Measurements from ENCODE around the gene CAV1. TPM values are rescaled to one million over a fixed set of nuclear protein-coding genes. Genes with fewer than 3 reads are reported as not detected.

CAV1 gene
- total RNA-seq, 4 donors from 2014 or later = 52.2 to 73.8 (median 62.2) TPM

- Histone ChIP-seq H3K9me3 (no peaks in the 10 kb centered on the region), H3K4me3 (no peak overlapping the region), H3K27ac (peak overlapping the region; percentile 45 to 48 (median 47)), H3K36me3 (no peaks in the 10 kb centered on the region), H3K4me1 (peaks cover 0 to 44% (median 8%) of the 10 kb centered on the region in 4 donors), H3K27me3 (no peaks in the 10 kb centered on the region)
- no peak for TF ChIP-seq EP300 (IDR thresholded peaks at IDR 0.05; ENCODE audit: low read depth)
- TF ChIP-seq POLR2A (IDR thresholded peaks at IDR 0.05) = no peak
- TF ChIP-seq CTCF (IDR thresholded peaks at IDR 0.05) = no peak
- no peak for TF ChIP-seq POLR2AphosphoS5 (IDR thresholded peaks at IDR 0.05)
- intact Hi-C loops (cut with DNase I; ENCODE audit: low total_unique reads) = no loop called here
- in situ Hi-C loops (cut with MboI; ENCODE audit: low pct_ligation_motif_present in 1 of 4, low pct_unique_long_range_greater_than_20kb in 1 of 4, low sequenced_read_pairs in 3 of 4) = no loop called here
- 80 to 90% methylated on average over 1 to 3 of the region's 3 CpGs for WGBS, 2 donors (ENCODE audit: low coverage in 1 of 2)
- no peak for DNase-seq
Measured at GRCh38 chr7:116539879-116540278, 15.0 kb downstream of the CAV1 start.

GRCh38 chr7:116540743-116541142 lies 15.9 kb downstream of the CAV1 start:
- no peaks in the 10 kb centered on the region for H3K36me3 ChIP-seq
- intact Hi-C loops (cut with DNase I; ENCODE audit: low total_unique reads) = no loop called here
- H3K9me3 ChIP-seq = no peaks in the 10 kb centered on the region
- no peaks in the 10 kb centered on the region for H3K27me3 ChIP-seq
- peaks cover 0 to 42% (median 7%) of the 10 kb centered on the region in 4 donors for H3K4me1 ChIP-seq
- TF ChIP-seq EP300 (IDR thresholded peaks at IDR 0.05; ENCODE audit: low read depth) = no peak
- TF ChIP-seq CTCF (IDR thresholded peaks at IDR 0.05) = no peak
- no peak for TF ChIP-seq POLR2AphosphoS5 (IDR thresholded peaks at IDR 0.05)
- no peak for TF ChIP-seq POLR2A (IDR thresholded peaks at IDR 0.05)
- peak overlapping the region; percentile 23 to 47 (median 44) for H3K27ac ChIP-seq
- DNase-seq = no peak
- H3K4me3 ChIP-seq = no peak overlapping the region
- in situ Hi-C loops (cut with MboI; ENCODE audit: low pct_ligation_motif_present in 1 of 4, low pct_unique_long_range_greater_than_20kb in 1 of 4, low sequenced_read_pairs in 3 of 4) = no loop called here

- Histone ChIP-seq H3K4me1 (peaks cover 0 to 35% (median 3%) of the 10 kb centered on the region in 4 donors), H3K9me3 (no peaks in the 10 kb centered on the region), H3K36me3 (no peaks in the 10 kb centered on the region), H3K4me3 (no peak overlapping the region), H3K27me3 (no peaks in the 10 kb centered on the region), H3K27ac (peak overlapping the region; percentile 42 to 50 (median 44))
- DNase-seq = no peak
- intact Hi-C loops (cut with DNase I; ENCODE audit: low total_unique reads) = no loop called here
- TF ChIP-seq CTCF (IDR thresholded peaks at IDR 0.05) (no peak), EP300 (IDR thresholded peaks at IDR 0.05; ENCODE audit: low read depth) (no peak), POLR2AphosphoS5 (IDR thresholded peaks at IDR 0.05) (no peak), POLR2A (IDR thresholded peaks at IDR 0.05) (no peak)
- in situ Hi-C loops (cut with MboI; ENCODE audit: low pct_ligation_motif_present in 1 of 4, low pct_unique_long_range_greater_than_20kb in 1 of 4, low sequenced_read_pairs in 3 of 4) = no loop called here
- 71% methylated on average over 3 of the region's 3 CpGs for WGBS, 2 donors (ENCODE audit: low coverage in 1 of 2)
Measured at GRCh38 chr7:116541951-116542350, 17.1 kb downstream of the CAV1 start.

GRCh38 chr7:116542618-116543017 lies 17.8 kb downstream of the CAV1 start:
- H3K36me3 ChIP-seq = no peaks in the 10 kb centered on the region
- in situ Hi-C loops (cut with MboI; ENCODE audit: low pct_ligation_motif_present in 1 of 4, low pct_unique_long_range_greater_than_20kb in 1 of 4, low sequenced_read_pairs in 3 of 4) (no loop called here), intact Hi-C loops (cut with DNase I; ENCODE audit: low total_unique reads) (no loop called here)
- DNase-seq = no peak
- no peaks in the 10 kb centered on the region for H3K9me3 ChIP-seq
- H3K27me3 ChIP-seq = no peaks in the 10 kb centered on the region
- WGBS, 2 donors (ENCODE audit: low coverage in 1 of 2) = 77 to 88% methylated on average over 2 of the region's 2 CpGs
- peaks cover 0 to 34% (median 3%) of the 10 kb centered on the region in 4 donors for H3K4me1 ChIP-seq
- H3K4me3 ChIP-seq = no peak overlapping the region
- TF ChIP-seq CTCF (IDR thresholded peaks at IDR 0.05) (no peak), EP300 (IDR thresholded peaks at IDR 0.05; ENCODE audit: low read depth) (no peak), POLR2A (IDR thresholded peaks at IDR 0.05) (no peak), POLR2AphosphoS5 (IDR thresholded peaks at IDR 0.05) (no peak)
- H3K27ac ChIP-seq = peak overlapping the region; percentile 42 to 50 (median 44)
